ENCODE measurements around the gene DHRS2.
"Not testable (repeated sequence)": the region's sequence is repeated elsewhere in the genome, so short reads cannot be mapped to it uniquely, and the experiment has no call there.

The DHRS2 gene
- 0 to 0.07 (median 0) reads per million in 3 experiments for total RNA-seq

GRCh38 chr14:23636317-23637211, at the start of gene DHRS2:
DHRS2 (plus strand) TSS chr14:23636364; CDS start chr14:23638865, 2,501 bp downstream.
- DNase-seq = no peak

GRCh38 chr14:23588884-23589598, 47.1 kb upstream of the DHRS2 start:
- DNase-seq = peak; percentile 71

GRCh38 chr14:23589606-23590005, 46.6 kb upstream of the DHRS2 start:
- no peak for DNase-seq

DNA sequence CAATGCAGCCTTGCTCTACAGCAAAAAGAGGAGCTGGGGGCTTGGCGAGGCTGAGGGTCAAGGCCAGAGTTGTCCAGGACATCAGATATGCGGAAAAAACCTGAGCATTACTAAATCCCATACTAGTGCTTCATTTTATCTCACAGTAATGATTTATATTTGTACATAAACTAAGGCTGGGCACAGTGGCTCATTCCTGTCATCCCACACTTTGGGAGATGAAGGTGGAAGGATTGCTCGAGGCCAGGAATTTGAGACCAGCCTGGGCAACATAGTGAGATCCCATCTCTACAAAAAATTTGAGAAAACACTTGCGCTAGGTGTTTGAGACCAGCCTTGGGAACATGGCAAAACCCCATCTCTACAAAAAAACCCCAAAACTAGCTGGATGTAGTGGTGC, 46.0 kb upstream of the DHRS2 start:
- no peak for DNase-seq

- DNase-seq = not testable (repeated sequence)
Observed at GRCh38 chr14:23594191-23594590, 42.0 kb upstream of the DHRS2 start.

- DNase-seq = no peak
Observed at GRCh38 chr14:23600322-23600707, 35.8 kb upstream of the DHRS2 start.

DNA sequence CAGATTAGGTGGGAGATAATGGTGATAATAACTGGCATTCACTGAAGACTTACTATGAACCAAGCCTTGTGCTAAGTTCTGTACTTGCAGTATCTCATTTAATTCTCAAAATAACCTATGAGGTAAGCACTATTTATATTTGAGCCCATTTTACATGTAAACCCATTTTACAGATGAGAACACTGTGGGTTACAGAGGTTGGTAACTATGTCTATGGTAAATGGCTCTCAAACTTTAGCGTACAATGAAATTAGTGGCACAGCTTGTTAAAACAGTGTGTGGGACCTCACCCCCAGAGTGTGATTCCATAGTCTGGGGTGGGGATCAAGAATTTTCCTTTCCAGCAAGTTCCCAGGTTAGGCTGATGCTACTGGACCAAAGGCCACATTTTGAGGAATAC, 35.4 kb upstream of the DHRS2 start:
- DNase-seq = no peak

DNA sequence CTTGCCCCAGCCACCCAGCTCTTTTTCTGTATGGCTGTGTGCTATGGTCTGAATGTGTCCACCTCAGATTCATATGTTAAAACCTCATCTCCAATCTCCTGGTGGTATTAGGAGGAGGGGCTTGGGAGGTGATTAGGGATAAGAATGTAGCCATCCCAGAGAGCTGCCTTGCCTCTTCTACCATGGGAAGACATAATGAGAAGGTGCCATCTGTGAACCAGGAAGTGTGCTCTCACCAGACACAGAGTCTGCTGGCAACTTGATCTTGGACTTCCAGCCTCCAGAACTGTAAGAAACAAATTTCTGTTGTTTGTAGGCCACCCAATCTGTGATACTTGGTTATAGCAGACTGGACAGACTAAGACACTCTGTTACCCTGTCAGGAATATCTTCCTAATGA, 34.7 kb upstream of the DHRS2 start:
- DNase-seq = no peak

GRCh38 chr14:23601845-23602180, 34.4 kb upstream of the DHRS2 start:
- DNase-seq = no peak

DNA sequence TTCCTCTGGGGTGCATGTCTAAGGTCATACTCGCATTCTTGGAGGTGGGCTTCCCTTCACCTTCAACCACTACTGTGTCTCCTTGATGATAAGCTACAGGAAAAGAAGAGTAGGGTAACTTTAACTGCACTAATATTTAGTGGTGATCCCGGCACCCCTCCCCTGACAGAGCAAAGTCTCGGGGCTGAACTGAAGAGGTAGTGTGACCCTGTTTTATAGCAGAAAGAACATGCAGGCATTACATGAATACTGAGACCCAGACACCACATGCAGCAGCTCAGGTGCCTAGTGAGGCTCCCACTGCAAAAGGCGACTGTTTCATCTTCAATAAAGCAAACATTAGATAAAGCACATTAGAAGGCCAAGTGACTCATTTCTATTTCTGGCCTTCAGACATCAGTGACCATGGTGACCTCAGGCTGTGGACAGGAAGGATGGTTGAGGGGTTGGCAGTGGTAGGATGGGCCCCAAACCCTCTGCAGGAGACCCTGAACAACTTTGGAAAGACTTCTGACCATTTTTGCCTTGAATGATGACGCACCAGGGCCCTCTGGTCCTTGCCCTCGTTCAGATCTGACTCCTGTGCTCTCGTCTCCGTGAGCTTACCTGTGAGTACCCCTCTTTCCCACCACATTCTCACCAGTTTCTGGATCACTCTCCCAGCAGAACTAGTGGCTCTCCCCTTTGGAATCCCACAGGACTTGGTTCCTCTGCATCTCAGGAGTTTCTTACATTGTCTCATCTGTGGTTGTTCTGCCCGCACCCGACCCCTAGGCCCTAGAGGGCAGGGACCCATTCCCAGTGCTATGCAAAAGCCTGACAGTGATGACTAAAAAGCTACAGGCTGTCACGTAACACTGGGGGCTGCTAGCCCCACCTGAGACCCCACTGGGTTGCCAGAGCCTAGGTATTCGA, 33.7 kb upstream of the DHRS2 start:
- DNase-seq = no peak

DNA sequence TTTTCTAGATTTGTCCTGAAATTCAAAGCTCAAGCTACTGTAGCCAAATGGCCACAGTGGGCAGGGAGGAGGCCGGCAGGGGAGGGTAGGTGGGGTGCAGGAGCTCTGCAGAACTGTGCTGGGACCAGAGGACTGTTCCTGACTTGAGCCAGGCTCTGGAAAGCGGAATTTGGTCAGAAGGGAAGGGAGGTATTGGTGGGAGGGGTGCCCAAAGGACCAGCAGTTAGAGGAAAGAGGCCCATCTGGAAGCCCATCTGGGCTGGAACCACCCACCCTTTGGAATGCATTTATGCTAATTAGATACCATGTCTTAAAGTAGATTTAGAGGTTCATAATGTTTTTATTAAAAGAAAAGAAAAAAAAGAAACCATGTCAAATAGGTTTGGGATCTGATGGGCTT, 33.1 kb upstream of the DHRS2 start:
- DNase-seq = no peak

GRCh38 chr14:23604148-23604547, 32.0 kb upstream of the DHRS2 start:
- no peak for DNase-seq

DNA sequence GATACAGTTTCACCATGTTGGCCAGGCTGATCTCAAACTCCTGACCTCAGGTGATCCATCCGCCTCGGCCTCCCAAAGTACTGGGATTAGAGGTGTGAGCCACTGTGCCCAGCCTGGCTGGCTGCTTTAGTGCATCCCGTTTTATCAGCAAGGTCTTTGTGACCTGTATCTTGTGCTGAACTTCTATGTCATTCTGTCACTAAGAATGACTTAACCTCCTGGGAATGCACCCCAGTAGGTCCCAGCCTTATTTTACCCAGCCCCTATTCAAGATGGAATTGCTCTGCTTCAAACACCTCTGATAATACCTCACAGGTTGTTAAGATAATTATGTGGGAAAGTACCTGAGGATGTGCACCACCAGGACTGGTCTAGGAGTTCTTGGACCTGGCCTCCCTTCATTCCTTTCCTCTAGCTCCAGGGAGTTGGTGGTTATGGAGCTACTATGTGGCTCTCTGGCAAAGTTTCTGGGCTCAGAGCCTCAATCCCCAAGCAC, 31.4 kb upstream of the DHRS2 start:
- DNase-seq = no peak

DNA sequence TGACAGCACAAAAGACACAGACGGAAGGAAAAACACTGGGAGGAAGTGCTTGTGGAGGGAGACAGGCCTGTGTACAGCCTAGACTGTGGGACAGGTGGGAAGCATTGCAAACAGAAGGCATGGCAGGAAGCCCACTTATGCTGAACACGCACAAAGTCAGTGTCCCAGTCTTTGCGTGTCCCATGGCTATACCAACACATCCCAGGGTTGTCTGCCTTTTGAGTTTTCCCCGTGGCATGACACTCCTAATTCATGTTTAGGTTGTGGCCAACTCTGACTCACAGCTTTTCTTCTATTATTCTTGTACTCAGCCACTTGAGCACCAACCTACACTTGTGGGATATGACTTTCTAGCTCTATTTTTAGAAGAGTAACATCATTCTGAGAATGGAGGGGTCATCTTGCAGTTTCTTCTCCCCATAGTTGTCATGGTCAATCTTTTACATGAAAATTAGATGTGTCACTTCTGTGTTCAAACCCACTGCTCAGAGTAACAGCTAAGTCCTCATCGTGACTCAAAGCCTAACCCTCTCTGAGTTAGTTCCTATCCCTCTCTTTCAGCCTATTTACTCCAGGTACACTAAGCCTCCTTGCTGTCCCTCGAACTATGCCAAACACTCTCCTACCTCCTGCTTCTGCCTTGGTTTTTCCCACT, 30.1 kb upstream of the DHRS2 start:
- DNase-seq = no peak

GRCh38 chr14:23608454-23608853, 27.7 kb upstream of the DHRS2 start:
- DNase-seq = no peak

- DNase-seq = no peak
Observed at GRCh38 chr14:23609001-23609400, 27.2 kb upstream of the DHRS2 start.

DNA sequence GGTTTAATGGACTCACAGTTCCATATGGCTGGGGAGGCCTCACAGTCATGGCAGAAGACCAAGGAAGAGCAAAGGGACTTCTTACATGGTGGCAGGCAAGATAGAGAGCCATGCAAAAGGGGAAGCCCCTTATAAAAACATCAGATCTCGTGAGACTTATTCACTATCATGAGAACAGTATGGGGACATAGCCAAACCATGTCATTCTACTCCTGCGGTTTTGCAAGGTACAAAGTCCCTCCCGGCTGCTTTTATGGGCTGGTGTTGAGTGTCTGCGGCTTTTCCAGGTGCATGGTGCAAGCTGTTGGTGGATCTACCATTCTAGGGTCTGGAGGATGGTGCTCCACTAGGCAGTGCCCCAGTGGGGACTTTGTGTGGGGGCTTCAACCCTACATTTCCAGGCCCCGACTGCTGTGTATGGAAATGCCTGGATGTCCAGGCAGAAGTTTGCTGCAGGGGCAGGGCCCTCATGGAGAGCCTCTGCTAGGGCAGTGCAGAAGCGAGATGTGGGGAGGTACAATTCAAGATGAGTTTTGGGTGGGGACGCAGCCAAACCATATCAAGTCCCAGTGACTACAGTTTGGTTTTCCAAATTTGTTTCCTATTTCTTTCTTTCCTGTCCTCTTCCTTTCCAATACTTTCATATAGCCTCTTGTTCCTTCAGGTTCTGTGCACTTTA, 26.6 kb upstream of the DHRS2 start:
- not testable (repeated sequence) for DNase-seq

DNA sequence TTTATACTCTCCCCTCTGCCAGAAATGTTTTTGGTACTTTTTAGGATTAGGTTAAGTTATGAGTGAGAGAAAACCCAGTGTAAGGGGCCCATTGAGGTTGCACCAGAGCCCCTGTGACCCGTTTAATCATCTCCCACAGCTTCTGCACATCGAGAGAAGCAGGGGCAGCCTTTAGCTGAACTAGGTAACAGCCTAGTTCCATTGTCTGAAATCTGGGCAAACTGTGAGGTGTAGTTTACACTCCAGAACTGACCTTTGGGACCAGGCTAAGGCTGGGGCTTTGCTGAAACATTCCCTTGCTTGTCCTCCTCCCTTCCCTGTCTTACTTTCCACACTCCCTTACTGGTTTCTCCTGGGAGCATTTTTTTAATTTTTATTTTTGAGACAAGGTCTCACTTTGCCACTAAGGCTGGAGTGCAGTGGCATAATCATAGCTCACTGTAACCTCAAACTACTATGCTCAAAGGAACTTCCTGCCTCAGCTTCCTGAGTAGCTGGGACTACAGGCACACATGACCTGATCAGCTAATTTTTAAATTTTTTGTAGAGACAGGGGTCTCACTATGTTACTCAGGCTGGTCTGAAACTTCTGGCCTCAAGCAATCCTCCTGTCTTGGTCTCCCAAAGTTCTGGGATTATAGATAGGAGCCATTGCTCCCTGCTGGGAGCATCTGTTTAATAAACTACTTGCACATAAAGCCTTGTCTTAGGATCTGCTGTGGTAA, 25.9 kb upstream of the DHRS2 start:
- DNase-seq = peak; percentile 27

- no peak for DNase-seq
Observed at GRCh38 chr14:23610815-23611289, 25.3 kb upstream of the DHRS2 start.

- DNase-seq = no peak
Observed at GRCh38 chr14:23612354-23612732, 23.8 kb upstream of the DHRS2 start.

- no peak for DNase-seq
Observed at GRCh38 chr14:23612802-23613201, 23.4 kb upstream of the DHRS2 start.

Data from central memory CD4-positive, alpha-beta T cell (primary cell).